NOMO-1 treated with DMSO at 0.1 percent for 48 hours (cell line): ENCODE results near the gene SORCS2.
A peak's percentile ranks its signal among the peaks of the same experiment; 100 is the strongest.
"Not testable (repeated sequence)": the region's sequence is repeated elsewhere in the genome, so short reads cannot be mapped to it uniquely, and the experiment has no call there.

ENCODE experiments used
- DNase-seq: peaks from one replicate; lab custom pipeline; 2025; ENCODE audit not compliant: unreplicated experiment; lab: John Stamatoyannopoulos, UW

The SORCS2 gene

GRCh38 chr4:7199129-7199725 is 6.9 kb downstream of the SORCS2 start:
- DNase-seq: no peak

GRCh38 chr4:7199771-7200441 is 7.6 kb downstream of the SORCS2 start:
- no peak for DNase-seq

GRCh38 chr4:7200801-7201200 is 8.5 kb downstream of the SORCS2 start:
- DNase-seq: no peak

GRCh38 chr4:7201420-7202305 is 9.3 kb downstream of the SORCS2 start:
- DNase-seq: no peak

GRCh38 chr4:7202411-7202810 is 10.1 kb downstream of the SORCS2 start:
- DNase-seq: peak; percentile 66

GRCh38 chr4:7204656-7205387 is 12.5 kb downstream of the SORCS2 start:
- no peak for DNase-seq

- peak; percentile 17 for DNase-seq
Measured at GRCh38 chr4:7206385-7206784, 14.0 kb downstream of the SORCS2 start.

- no peak for DNase-seq
Measured at GRCh38 chr4:7206911-7207567, 14.7 kb downstream of the SORCS2 start.

- DNase-seq: no peak
Measured at GRCh38 chr4:7207628-7208231, 15.4 kb downstream of the SORCS2 start.

- DNase-seq: no peak
Measured at GRCh38 chr4:7208509-7209451, 16.4 kb downstream of the SORCS2 start.

- no peak for DNase-seq
Measured at GRCh38 chr4:7209699-7210098, 17.4 kb downstream of the SORCS2 start.

GRCh38 chr4:7210824-7211223 is 18.5 kb downstream of the SORCS2 start:
- no peak for DNase-seq

- DNase-seq: no peak
Measured at GRCh38 chr4:7212101-7212674, 19.9 kb downstream of the SORCS2 start.

- DNase-seq: no peak
Measured at GRCh38 chr4:7212921-7213320, 20.6 kb downstream of the SORCS2 start.

GRCh38 chr4:7213807-7214206 is 21.5 kb downstream of the SORCS2 start:
- no peak for DNase-seq

GRCh38 chr4:7214359-7214758 is 22.0 kb downstream of the SORCS2 start:
- DNase-seq: no peak

GRCh38 chr4:7215187-7215586 is 22.8 kb downstream of the SORCS2 start:
- not testable (repeated sequence) for DNase-seq

- no peak for DNase-seq
Measured at GRCh38 chr4:7217039-7217438, 24.7 kb downstream of the SORCS2 start.
